ENCODE results near the gene RABGAP1L.

RABGAP1L gene

DNA sequence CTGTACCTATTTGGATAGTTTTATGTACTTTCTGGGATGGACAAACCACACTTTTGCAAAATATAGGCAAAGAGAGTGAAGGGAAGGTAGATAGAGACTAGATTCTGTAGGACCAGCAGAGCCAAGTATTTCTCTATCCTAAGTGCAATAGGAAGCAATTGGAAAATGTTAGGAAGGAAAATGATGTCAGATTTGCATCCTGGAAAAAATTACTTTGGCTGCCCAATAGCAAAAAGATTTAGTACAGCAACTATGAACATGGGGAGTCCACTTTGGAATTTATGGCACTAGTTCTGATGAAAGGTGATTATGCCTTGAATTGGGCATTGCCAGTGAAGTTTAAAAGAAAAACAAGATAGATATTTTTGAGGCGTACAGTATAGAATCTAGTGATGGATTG, 789.7 kb downstream of the RABGAP1L start:
- H3K4me2 ChIP-seq (ENCODE audit: low read length) = no peak overlapping the region
- H3K4me1 ChIP-seq = peaks cover 2% of the 10 kb centered on the region
- H3K4me3 ChIP-seq (ENCODE audit: low read depth, low read length) = no peak overlapping the region
- H3K9ac ChIP-seq = no peak overlapping the region
- no peaks in the 10 kb centered on the region for H3K79me2 ChIP-seq
- H3K27ac ChIP-seq = no peak overlapping the region
- H2AFZ ChIP-seq = no peak overlapping the region
- TF ChIP-seq, protein P1, sequence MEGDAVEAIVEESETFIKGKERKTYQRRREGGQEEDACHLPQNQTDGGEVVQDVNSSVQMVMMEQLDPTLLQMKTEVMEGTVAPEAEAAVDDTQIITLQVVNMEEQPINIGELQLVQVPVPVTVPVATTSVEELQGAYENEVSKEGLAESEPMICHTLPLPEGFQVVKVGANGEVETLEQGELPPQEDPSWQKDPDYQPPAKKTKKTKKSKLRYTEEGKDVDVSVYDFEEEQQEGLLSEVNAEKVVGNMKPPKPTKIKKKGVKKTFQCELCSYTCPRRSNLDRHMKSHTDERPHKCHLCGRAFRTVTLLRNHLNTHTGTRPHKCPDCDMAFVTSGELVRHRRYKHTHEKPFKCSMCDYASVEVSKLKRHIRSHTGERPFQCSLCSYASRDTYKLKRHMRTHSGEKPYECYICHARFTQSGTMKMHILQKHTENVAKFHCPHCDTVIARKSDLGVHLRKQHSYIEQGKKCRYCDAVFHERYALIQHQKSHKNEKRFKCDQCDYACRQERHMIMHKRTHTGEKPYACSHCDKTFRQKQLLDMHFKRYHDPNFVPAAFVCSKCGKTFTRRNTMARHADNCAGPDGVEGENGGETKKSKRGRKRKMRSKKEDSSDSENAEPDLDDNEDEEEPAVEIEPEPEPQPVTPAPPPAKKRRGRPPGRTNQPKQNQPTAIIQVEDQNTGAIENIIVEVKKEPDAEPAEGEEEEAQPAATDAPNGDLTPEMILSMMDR (IDR thresholded peaks at IDR 0.05) = no peak
- no peaks in the 10 kb centered on the region for H3K27me3 ChIP-seq (ENCODE audit: control insufficient read depth, insufficient read depth, low read length)
- no peaks in the 10 kb centered on the region for H3K9me3 ChIP-seq (ENCODE audit: control insufficient read depth, low read length)
- H3K36me3 ChIP-seq (ENCODE audit: control insufficient read depth, insufficient read depth, low read length) = no peaks in the 10 kb centered on the region

GRCh38 chr1:174949645-174950044, 790.3 kb downstream of the RABGAP1L start:
- Histone ChIP-seq H2AFZ (no peak overlapping the region), H3K4me3 (ENCODE audit: low read depth, low read length) (no peak overlapping the region), H3K27ac (no peak overlapping the region), H3K27me3 (ENCODE audit: control insufficient read depth, insufficient read depth, low read length) (no peaks in the 10 kb centered on the region), H3K4me1 (peaks cover 5% of the 10 kb centered on the region), H3K79me2 (no peaks in the 10 kb centered on the region), H3K36me3 (ENCODE audit: control insufficient read depth, insufficient read depth, low read length) (no peaks in the 10 kb centered on the region), H3K4me2 (ENCODE audit: low read length) (no peak overlapping the region), H3K9ac (no peak overlapping the region), H3K9me3 (ENCODE audit: control insufficient read depth, low read length) (no peaks in the 10 kb centered on the region)
- TF ChIP-seq, protein P1 (IDR thresholded peaks at IDR 0.05) = no peak

DNA sequence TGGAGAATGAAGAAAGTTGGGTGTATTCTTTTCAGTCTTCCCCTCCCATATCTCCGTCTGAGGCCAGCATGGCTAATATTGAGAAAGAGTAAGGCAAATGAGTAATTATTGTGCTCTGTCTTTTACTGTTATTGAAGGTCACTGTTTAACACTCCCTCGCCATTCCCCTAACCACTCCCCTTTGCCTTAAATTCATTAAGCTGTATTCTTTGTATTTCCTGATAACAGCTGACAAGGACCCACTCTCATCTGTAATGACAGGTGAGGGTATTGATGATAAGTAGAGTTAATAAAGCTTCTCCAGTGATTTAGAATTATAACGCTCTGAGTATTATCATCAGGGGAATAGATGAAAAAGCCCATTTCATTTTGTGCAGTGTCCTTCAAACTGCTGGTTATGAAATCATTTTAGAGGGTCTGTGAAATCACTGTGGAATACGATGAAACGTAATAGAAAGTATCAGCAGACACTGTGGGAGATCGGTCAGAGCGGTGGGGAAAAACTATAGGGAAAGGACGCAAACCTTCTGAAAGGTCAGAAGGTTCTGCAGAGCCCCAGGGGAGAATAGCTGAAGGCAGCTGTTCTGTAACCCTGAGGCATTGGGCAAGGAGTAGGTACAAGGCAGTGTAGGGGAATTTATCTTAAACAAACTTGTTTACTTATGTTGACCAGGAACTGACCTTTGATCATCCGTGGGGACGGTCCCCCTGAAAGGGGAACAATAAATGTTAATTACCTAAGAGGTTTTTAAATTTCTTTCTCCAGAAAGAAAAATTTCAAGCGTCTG, 794.2 kb downstream of the RABGAP1L start:
- Histone ChIP-seq H3K36me3 (ENCODE audit: control insufficient read depth, insufficient read depth, low read length) (no peaks in the 10 kb centered on the region), H3K4me1 (peaks cover 10% of the 10 kb centered on the region), H2AFZ (no peak overlapping the region), H3K27me3 (ENCODE audit: control insufficient read depth, insufficient read depth, low read length) (no peaks in the 10 kb centered on the region), H3K27ac (no peak overlapping the region), H3K9me3 (ENCODE audit: control insufficient read depth, low read length) (no peaks in the 10 kb centered on the region), H3K79me2 (no peaks in the 10 kb centered on the region), H3K4me2 (ENCODE audit: low read length) (no peak overlapping the region), H3K4me3 (ENCODE audit: low read depth, low read length) (no peak overlapping the region), H3K9ac (no peak overlapping the region)
- TF ChIP-seq, protein P1 (IDR thresholded peaks at IDR 0.05) = no peak

DNA sequence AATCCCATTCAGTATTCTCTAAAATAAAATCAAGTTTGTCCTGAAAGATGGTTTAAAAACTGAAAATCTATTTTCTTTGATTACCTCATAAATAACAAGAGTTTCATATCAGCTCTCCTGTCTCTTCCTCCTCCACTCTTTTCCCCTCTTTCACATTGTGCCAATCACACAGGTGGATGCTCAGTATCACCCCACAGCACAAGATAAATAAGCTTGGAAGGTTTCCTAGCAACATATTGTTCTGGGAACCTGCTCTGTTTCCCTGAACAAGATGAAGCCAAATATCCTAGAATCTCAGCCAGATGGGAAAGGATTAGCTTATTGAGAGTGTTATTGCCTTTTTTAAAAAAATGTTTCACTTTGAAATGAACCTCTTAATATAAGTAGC, 794.7 kb downstream of the RABGAP1L start:
- no peaks in the 10 kb centered on the region for H3K9me3 ChIP-seq (ENCODE audit: control insufficient read depth, low read length)
- H3K79me2 ChIP-seq = no peaks in the 10 kb centered on the region
- no peaks in the 10 kb centered on the region for H3K36me3 ChIP-seq (ENCODE audit: control insufficient read depth, insufficient read depth, low read length)
- TF ChIP-seq, protein P1 (IDR thresholded peaks at IDR 0.05) = no peak
- H3K27me3 ChIP-seq (ENCODE audit: control insufficient read depth, insufficient read depth, low read length) = no peaks in the 10 kb centered on the region
- H2AFZ ChIP-seq = no peak overlapping the region
- no peak overlapping the region for H3K9ac ChIP-seq
- H3K4me1 ChIP-seq = peaks cover 10% of the 10 kb centered on the region
- H3K4me3 ChIP-seq (ENCODE audit: low read depth, low read length) = no peak overlapping the region
- no peak overlapping the region for H3K4me2 ChIP-seq (ENCODE audit: low read length)
- no peak overlapping the region for H3K27ac ChIP-seq
